IMR-90 (cell line): ENCODE data around the gene TMPRSS12. TPM values are rescaled to one million over a fixed set of nuclear protein-coding genes. Genes with fewer than 3 reads are reported as not detected.

Experiments
- ATAC-seq: fragments of 200-7000 bp; cut with Tn5 transposase; 2 replicates; pipeline ENCODE4 v1.9.1; 2020; ENCODE audit warnings: low read depth, mild to moderate bottlenecking, moderate library complexity
- BruUV-seq: library from RNA; stranded (reverse); fragments of 400-500 nt; replicated peaks from 2 replicates; lab custom pipeline; 2021; lab: Mats Ljungman, UMichigan
- CTCF ChIA-PET: fragments of 300-600 bp; formaldehyde crosslinking; extraction: SDS; loops from one replicate; lab custom pipeline; 2021; ENCODE audit warnings: antibody characterized with exemption; lab: Yijun Ruan, JAX
- POLR2A ChIA-PET: fragments of 300-600 bp; sonication (Branson Sonifier 250); formaldehyde crosslinking; loops from one replicate; lab custom pipeline; 2022; ENCODE audit warnings: antibody characterized with exemption; ENCODE audit not compliant: unreplicated experiment; lab: Charles Lee
- DNase-seq: peaks from one replicate; pipeline ENCODE4 v3.0.0; 2013
- H2AFZ ChIP-seq: replicated peaks from 2 replicates; pipeline ENCODE3; 2013; ENCODE audit warnings: low read length, mild to moderate bottlenecking; ENCODE audit not compliant: poor library complexity
- H2AK5ac ChIP-seq: 2 replicates; pipeline ENCODE4 v1.6.1; 2013; ENCODE audit warnings: low read depth, low read length, inconsistent platforms
- H2AK9ac ChIP-seq: replicated peaks from 2 replicates; pipeline ENCODE3; 2013; ENCODE audit warnings: mild to moderate bottlenecking, low read depth, low read length, moderate library complexity; ENCODE audit not compliant: poor library complexity
- H2BK120ac ChIP-seq: 2 replicates; pipeline ENCODE4 v1.6.1; 2013; ENCODE audit warnings: low read depth, low read length, inconsistent platforms
- H2BK15ac ChIP-seq: 3 replicates; pipeline ENCODE4 v1.6.1; 2013; ENCODE audit warnings: low read depth, low read length, inconsistent platforms
- H2BK20ac ChIP-seq: 2 replicates; pipeline ENCODE4 v1.6.1; 2013; ENCODE audit warnings: low read depth, mild to moderate bottlenecking, inconsistent platforms, low read length, moderate library complexity
- H2BK5ac ChIP-seq: 2 replicates; pipeline ENCODE4 v1.6.1; 2013; ENCODE audit warnings: mild to moderate bottlenecking, low read depth, low read length, inconsistent platforms; ENCODE audit not compliant: poor library complexity, severe bottlenecking
- H3K14ac ChIP-seq: replicated peaks from 2 replicates; pipeline ENCODE4 v1.6.1; 2013; ENCODE audit warnings: low read depth, low read length, inconsistent platforms
- H3K18ac ChIP-seq: 2 replicates; pipeline ENCODE4 v1.6.1; 2013; ENCODE audit warnings: low read depth, low read length, control low read depth
- H3K23ac ChIP-seq: 2 replicates; pipeline ENCODE4 v1.6.1; 2013; ENCODE audit warnings: low read depth, low read length, inconsistent platforms
- H3K27ac ChIP-seq: 2 replicates; pipeline ENCODE4 v1.5.1; 2013; ENCODE audit warnings: mild to moderate bottlenecking, control low read depth, low read length; ENCODE audit not compliant: insufficient read depth
- H3K27me3 ChIP-seq: 2 replicates; pipeline ENCODE4 v1.6.1; 2013; ENCODE audit warnings: low read length; ENCODE audit not compliant: control insufficient read depth, insufficient read depth
- H3K36me3 ChIP-seq: 2 replicates; pipeline ENCODE4 v1.6.1; 2013; ENCODE audit warnings: low read length, mixed read lengths; ENCODE audit not compliant: control insufficient read depth, insufficient read depth
- H3K4ac ChIP-seq: 2 replicates; pipeline ENCODE4 v1.6.1; 2013; ENCODE audit warnings: low read depth, low read length, inconsistent platforms
- H3K4me1 ChIP-seq: 2 replicates; pipeline ENCODE4 v1.6.1; 2013; ENCODE audit warnings: low read length, mixed read lengths; ENCODE audit not compliant: control insufficient read depth, insufficient read depth
- H3K4me2 ChIP-seq: 2 replicates; pipeline ENCODE4 v1.6.1; 2013; ENCODE audit warnings: low read depth, mild to moderate bottlenecking, control low read depth, low read length, moderate library complexity
- H3K4me3 ChIP-seq: 2 replicates; pipeline ENCODE4 v1.5.1; 2013; ENCODE audit warnings: low read depth, mild to moderate bottlenecking, control low read depth, low read length, moderate library complexity; ENCODE audit not compliant: insufficient read depth
- H3K56ac ChIP-seq: 2 replicates; pipeline ENCODE4 v1.6.1; 2013; ENCODE audit warnings: low read length, inconsistent platforms; ENCODE audit not compliant: insufficient read depth; ENCODE audit errors: extremely low read depth
- H3K79me1 ChIP-seq, 2 experiments: 2 replicates each; pipeline ENCODE4 v1.6.1; 2013; ENCODE audit warnings: low read length in 2 of 2, inconsistent platforms in 1 of 2, low read depth in 1 of 2
- H3K9ac ChIP-seq: 2 replicates; pipeline ENCODE4 v1.6.1; 2013; ENCODE audit warnings: low read depth, low read length, control low read depth
- H3K9me1 ChIP-seq: 2 replicates; pipeline ENCODE4 v1.6.1; 2013; ENCODE audit warnings: low read length, inconsistent platforms; ENCODE audit not compliant: insufficient read depth
- H3K9me3 ChIP-seq: 2 replicates; pipeline ENCODE4 v1.6.1; 2013; ENCODE audit warnings: low read length; ENCODE audit not compliant: control insufficient read depth, insufficient read depth
- H4K20me1 ChIP-seq: 2 replicates; pipeline ENCODE4 v1.6.1; 2013; ENCODE audit warnings: low read length, inconsistent platforms; ENCODE audit not compliant: insufficient read depth
- H4K5ac ChIP-seq: 2 replicates; pipeline ENCODE4 v1.6.1; 2013; ENCODE audit warnings: mild to moderate bottlenecking, low read depth, low read length, control low read depth
- H4K8ac ChIP-seq, 2 experiments: 2 replicates each; pipeline ENCODE4 v1.6.1; 2013; ENCODE audit warnings: low read depth in 2 of 2, low read length in 2 of 2, control low read depth in 1 of 2, inconsistent platforms in 1 of 2
- H4K91ac ChIP-seq: 2 replicates; pipeline ENCODE4 v1.6.1; 2013; ENCODE audit warnings: low read depth, low read length, inconsistent platforms; ENCODE audit not compliant: insufficient read depth
- CEBPB ChIP-seq: IDR thresholded peaks from 2 replicates; pipeline ENCODE4 v1.6.1; 2012; ENCODE audit warnings: low read depth, low read length, improper control_type of control experiment
- CTCF ChIP-seq: conservative IDR thresholded peaks from 2 replicates; pipeline ENCODE4 v1.5.1; 2012; ENCODE audit warnings: mild to moderate bottlenecking, low read depth, low read length, improper control_type of control experiment
- RAD21 ChIP-seq: IDR thresholded peaks from 2 replicates; pipeline ENCODE4 v1.6.1; 2012; ENCODE audit warnings: low read length, improper control_type of control experiment
- RCOR1 ChIP-seq: IDR thresholded peaks from 2 replicates; pipeline ENCODE4 v1.6.1; 2012; ENCODE audit warnings: mild to moderate bottlenecking, low read length, improper control_type of control experiment; ENCODE audit not compliant: insufficient replicate concordance
- SMC3 ChIP-seq: fragments of 150-350 bp; IDR thresholded peaks from 2 replicates; pipeline ENCODE4 v1.6.1; 2016; ENCODE audit warnings: low read depth, mild to moderate bottlenecking, antibody characterized with exemption, low read length, moderate library complexity
- WGBS, 2 experiments: methylation state at CpG; one replicate each; pipeline versions ENCODE4 v1.1.5 to v1.1.7; 2013; ENCODE audit warnings: missing lambda C conversion rate in 2 of 2; ENCODE audit not compliant: insufficient read length in 1 of 2; ENCODE audit errors: extremely low coverage in 2 of 2; 5-methylcytosine and 5-hydroxymethylcytosine counted together
- dilution Hi-C: fragments of 300-500 bp; cut with HindIII; formaldehyde crosslinking; loops from one replicate; pipeline ENCODE4 v1.14.3; 2018; ENCODE audit warnings: low sequenced_read_pairs; ENCODE audit not compliant: unreplicated experiment
- in situ Hi-C: fragments of 300-500 bp; cut with MboI; formaldehyde crosslinking; loops from 3 replicates; pipeline ENCODE4 v1.14.3; 2019; ENCODE audit warnings: low sequenced_read_pairs, inconsistent platforms, mixed read lengths
- intact Hi-C: fragments of 100-400 bp; cut with micrococcal nuclease; formaldehyde crosslinking; loops from 2 replicates; pipeline ENCODE4 v1.10.0; 2022
- polyA plus RNA-seq, 3 experiments: library from polyadenylated mRNA; depleted of rRNA; stranded (reverse); fragments of >200 nt; gene quantifications; 2 replicates each; pipeline ENCODE4 v1.2.3, GENCODE V29; 2012; ENCODE audit warnings: low replicate concordance in 1 of 3
- total RNA-seq: library from RNA; depleted of rRNA; stranded (reverse); fragments of >200 nt; gene quantifications from 2 replicates; pipeline ENCODE4 v1.2.3, GENCODE V29; 2012

TMPRSS12 gene
- total and polyA plus RNA-seq, 2 of the 4 experiments (the other 2 are of a cell fraction) = not detected

GRCh38 chr12:50825372-50825838, 17.3 kb upstream of the TMPRSS12 start:
- Histone ChIP-seq H3K4me1 (peaks cover 2% of the 10 kb centered on the region), H3K4me3 (no peak overlapping the region), H3K36me3 (no peaks in the 10 kb centered on the region), H4K20me1 (no peaks in the 10 kb centered on the region), H3K79me1 (no peaks in the 10 kb centered on the region; a peak in 1 of 4 replicates), H2BK120ac (no peak overlapping the region), H3K23ac (no peak overlapping the region), H2BK5ac (peak overlapping the region; percentile 56), H3K14ac (no peak overlapping the region), H3K9me1 (peaks cover 3% of the 10 kb centered on the region; the same call in 1 of the 2 replicates), H4K91ac (no peak overlapping the region), H3K18ac (no peak overlapping the region), H3K4ac (peak overlapping the region; percentile 3; the same call in 1 of the 2 replicates), H4K5ac (no peak overlapping the region), H3K27me3 (no peaks in the 10 kb centered on the region), H2AK5ac (no peak overlapping the region), H2BK15ac (0 out of 3 replicates have a peak overlapping the region, but pooled peaks have one; percentile 37), H3K9ac (peak overlapping the region; percentile 46; the same call in 1 of the 2 replicates), H3K4me2 (no peak overlapping the region; the same call in 1 of the 2 replicates), H3K56ac (no peak overlapping the region), H4K8ac (peak overlapping the region; percentile 18 to 71; a peak in 1 of 4 replicates), H2BK20ac (no peak overlapping the region), H3K9me3 (no peaks in the 10 kb centered on the region), H2AFZ (no peak overlapping the region), H3K27ac (no peak overlapping the region), H2AK9ac (no peak overlapping the region)
- ChIA-PET POLR2A (interaction anchor here (0.6 to 0.7 kb wide), 3 partner anchors 27 to 255 kb away, joined by 4 to 17 read pairs (median 4); no protein-coding TSS in a partner anchor), CTCF (interaction anchor here (0.6 to 4.3 kb wide), 5 partner anchors 27 to 523 kb away, joined by 3 to 41 read pairs (median 3); no protein-coding TSS in a partner anchor)
- peak; percentile 79 for ATAC-seq
- TF ChIP-seq CTCF = peak; percentile 67
- TF ChIP-seq RCOR1 = no peak
- TF ChIP-seq SMC3 = peak; percentile 76
- TF ChIP-seq RAD21 = peak; percentile 67
- peak; percentile 98 for TF ChIP-seq CEBPB
- intact Hi-C loops = loop anchor here (1.0 to 5.0 kb wide), 4 partner anchors 60 to 517 kb away; no protein-coding TSS in a partner anchor
- in situ Hi-C loops = loop anchor here (10.0 kb wide), 2 partner anchors 159 to 519 kb away; partner anchors contain the start of gene CELA1
- peak; percentile 83 for DNase-seq
- dilution Hi-C loops = no loop called here
- no CpG with 5 or more reads among the region's 2 CpGs for WGBS, 2 experiments
- no TSS peak for BruUV-seq
